Aorta (tissue), 5 donors: ENCODE data around the gene TMEM134. TPM values are rescaled to one million over a fixed set of nuclear protein-coding genes. Genes with fewer than 3 reads are reported as not detected.
"Not testable (repeated sequence)": the region's sequence is repeated elsewhere in the genome, so short reads cannot be mapped to it uniquely, and the experiment has no call there.

Experiments used
- ATAC-seq: fragments of 200-7000 bp; cut with Tn5 transposase; one replicate; pipeline ENCODE4 v1.9.1; 2022; ENCODE audit warnings: moderate library complexity; ENCODE audit not compliant: low FRiP score
- DNase-seq, 2 donors: peaks; one replicate each; pipeline ENCODE4 v3.0.0-alpha.2; 2020
- H3K27ac ChIP-seq, 2 donors: one replicate each; pipeline ENCODE4 v1.5.1; 2013; ENCODE audit warnings: low read length in 2 of 2, mild to moderate bottlenecking in 2 of 2, moderate library complexity in 2 of 2, control low read depth in 1 of 2, inconsistent platforms in 1 of 2, low read depth in 1 of 2
- H3K27me3 ChIP-seq, 2 donors: one replicate each; pipeline ENCODE4 v1.6.1; 2013; ENCODE audit warnings: control low read depth in 1 of 2, low read length in 1 of 2, mild to moderate bottlenecking in 1 of 2, moderate library complexity in 1 of 2; ENCODE audit not compliant: insufficient read depth in 2 of 2, control insufficient read depth in 1 of 2
- H3K36me3 ChIP-seq, 2 donors: one replicate each; pipeline ENCODE4 v1.6.1; 2013; ENCODE audit warnings: control low read depth in 1 of 2, low read length in 1 of 2, mild to moderate bottlenecking in 1 of 2; ENCODE audit not compliant: insufficient read depth in 2 of 2, control insufficient read depth in 1 of 2
- H3K4me1 ChIP-seq, 2 donors: one replicate each; pipeline ENCODE4 v1.6.1; 2013; ENCODE audit warnings: low read length in 2 of 2, control low read depth in 1 of 2, mild to moderate bottlenecking in 1 of 2, moderate library complexity in 1 of 2; ENCODE audit not compliant: insufficient read depth in 2 of 2, control insufficient read depth in 1 of 2
- H3K4me3 ChIP-seq, 2 donors: one replicate each; pipeline ENCODE4 v1.5.1; 2013; ENCODE audit warnings: low read length in 2 of 2, control low read depth in 1 of 2, mild to moderate bottlenecking in 1 of 2
- H3K9me3 ChIP-seq: one replicate; pipeline ENCODE4 v1.6.1; 2013; ENCODE audit warnings: mild to moderate bottlenecking, low read length; ENCODE audit not compliant: control insufficient read depth
- WGBS, 2 donors: extraction: QIAGEN DNeasy Blood & Tissue Kit; methylation state at CpG; one replicate each; pipeline ENCODE4 v1.1.7; 2013; 5-methylcytosine and 5-hydroxymethylcytosine counted together
- intact Hi-C, 2 donors: fragments of 100-400 bp; cut with DNase I; formaldehyde crosslinking; loops; one replicate each; pipeline versions ENCODE4 v1.14.2 to v1.15.0; 2022
- long read RNA-seq, 2 donors: library from polyadenylated mRNA; unstranded; transcript quantifications; one replicate each; pipeline ENCODE4 v2.0.0, GENCODE V29; 2020 to 2021
- polyA plus RNA-seq, 2 donors: library from polyadenylated mRNA; stranded (reverse); fragments of 200-250 nt; gene quantifications; one replicate each; pipeline ENCODE4 v1.2.3, GENCODE V29; 2013
- total RNA-seq, 2 donors: library from RNA; stranded (reverse); fragmentation: NEBNext Ultra II Directional; extraction: Animal tissue kit (Norgen Biotek cat#: 25700); gene quantifications; one replicate each; pipeline ENCODE4 v1.2.1, GENCODE V29; 2021
- donor health status: healthy with polysubstance abuse.
- donor health status: Bipolar disorder and iron deficiency.
- donor health status: DM: no; HTN: no; CAD: no.
- donor health status: DM: no; HTN: no; CAD: no.
- donor health status: DM: yes; HTN: yes; CAD: no.

The TMEM134 gene, protein sequence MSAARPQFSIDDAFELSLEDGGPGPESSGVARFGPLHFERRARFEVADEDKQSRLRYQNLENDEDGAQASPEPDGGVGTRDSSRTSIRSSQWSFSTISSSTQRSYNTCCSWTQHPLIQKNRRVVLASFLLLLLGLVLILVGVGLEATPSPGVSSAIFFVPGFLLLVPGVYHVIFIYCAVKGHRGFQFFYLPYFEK
- total RNA-seq (10 to 100 TPM; 34.1 to 37.6 TPM), polyA plus RNA-seq (10 to 100 TPM; 20.0 to 63.2 TPM)
- long read RNA-seq, donor 1, transcript TMEM134-201 (7 exons, 3,534 nt), result major isoform, 13 of 27 reads
- long read RNA-seq, donor 1, partial matches to known transcripts, result 1 of 27 reads
- long read RNA-seq, donor 1, other reads (novel, unspliced or antisense), result 9 of 27 reads
- long read RNA-seq, donor 2, transcript TMEM134-201 (7 exons, 3,534 nt), result major isoform, 14 of 30 reads
- long read RNA-seq, donor 2, partial matches to known transcripts, result 2 of 30 reads
- long read RNA-seq, donor 2, other reads (novel, unspliced or antisense), result 14 of 30 reads

DNA sequence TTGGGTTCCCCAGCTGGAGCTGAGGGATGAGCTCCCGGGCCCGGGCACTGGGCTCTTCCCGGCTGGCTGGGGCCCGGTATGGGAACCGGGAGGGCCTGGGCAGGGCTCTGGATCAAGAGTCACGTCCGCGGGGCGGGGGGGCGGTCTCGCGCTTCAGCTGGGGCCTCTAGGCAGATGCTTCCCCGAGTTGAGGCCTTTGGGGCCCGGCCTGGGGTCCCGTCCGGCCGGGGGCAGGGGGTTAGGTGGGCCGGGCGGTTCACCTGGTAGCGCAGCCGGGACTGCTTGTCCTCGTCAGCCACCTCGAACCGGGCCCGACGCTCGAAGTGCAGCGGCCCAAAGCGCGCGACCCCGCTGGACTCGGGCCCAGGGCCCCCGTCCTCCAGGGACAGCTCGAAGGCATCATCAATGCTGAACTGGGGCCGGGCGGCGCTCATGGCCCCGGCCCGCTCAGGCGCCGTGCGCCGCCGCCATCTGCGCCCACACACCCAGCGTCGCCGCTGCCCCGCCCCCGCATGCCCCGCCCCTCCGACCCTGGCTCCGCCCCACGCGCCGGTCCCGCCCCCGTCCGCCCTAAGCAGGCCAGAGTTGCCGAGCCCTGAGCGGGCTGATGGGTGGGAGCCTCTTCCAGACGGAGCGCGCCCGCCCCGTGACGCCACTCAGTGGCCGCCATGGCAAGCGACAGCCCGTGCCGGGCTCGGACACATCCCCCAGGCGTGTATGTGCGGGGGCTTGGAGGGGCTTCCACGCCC lies at the start of gene TMEM134:
TMEM134 (minus strand) TSS at position 493 of the 749 bp plus-strand sequence; CDS start at position 434, 59 bp downstream.
- H3K27me3 ChIP-seq, result no peaks in the 10 kb centered on the region
- no peaks in the 10 kb centered on the region for H3K9me3 ChIP-seq
- DNase-seq (peak; percentile 96 to 98), ATAC-seq (peak; percentile 95)
- H3K4me1 ChIP-seq, result no peaks in the 10 kb centered on the region
- H3K36me3 ChIP-seq, result no peaks in the 10 kb centered on the region
- peak within 1 kb of the TSS; percentile 29 to 46 for H3K27ac ChIP-seq
- H3K4me3 ChIP-seq, result peak within 1 kb of the TSS; percentile 74 to 90
- 1 to 2% methylated on average over 38 to 76 of the region's 76 CpGs for WGBS, 2 donors
- intact Hi-C loops, result loop anchor here (5.0 kb wide), 2 partner anchors 38 to 67 kb away; partner anchors contain the start of genes PPP1CA (in 2 of the 2), TBC1D10C (in 2 of the 2), CDK2AP2 (in 1 of the 2) and PITPNM1 (in 1 of the 2)

DNA sequence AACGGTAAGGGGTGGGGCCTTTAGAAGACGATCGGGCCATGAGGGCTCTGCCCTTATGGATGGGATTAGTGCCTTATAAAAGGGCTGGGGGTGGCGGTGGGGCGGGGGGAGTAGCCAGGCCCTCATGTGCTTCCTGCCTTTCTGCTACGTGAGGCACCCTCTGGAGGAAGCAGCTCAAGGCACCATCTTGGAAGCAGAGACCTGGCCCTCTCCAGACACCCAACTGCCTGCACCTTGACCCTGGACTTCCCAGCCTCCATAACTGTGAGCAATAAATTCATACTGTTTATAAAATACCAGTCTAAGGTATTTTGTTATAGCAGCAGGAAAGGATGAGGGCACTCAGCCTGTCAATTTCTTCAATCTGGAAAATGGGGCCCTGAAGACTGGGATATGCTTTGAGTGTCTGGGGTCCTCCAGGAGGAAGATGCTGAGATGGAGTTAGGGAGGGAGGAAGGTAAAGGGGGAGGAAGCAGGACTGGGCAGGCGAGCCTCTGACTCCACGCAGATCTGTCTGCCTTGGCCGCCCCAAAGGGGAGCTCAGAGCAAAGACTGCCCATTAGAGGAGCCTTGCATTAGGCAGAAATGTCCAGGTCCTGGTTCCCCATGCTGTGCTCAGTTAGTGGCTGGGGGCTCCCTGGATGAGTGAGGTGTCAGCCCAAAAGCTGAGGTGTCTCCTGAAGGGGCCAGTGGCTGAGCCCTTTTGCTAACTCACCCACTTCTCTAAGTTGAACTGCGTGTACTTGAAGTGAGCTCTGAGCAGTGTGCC lies 48.9 kb upstream of the TMEM134 start:
- H3K9me3 ChIP-seq, result no peaks in the 10 kb centered on the region
- 80 to 84% methylated on average over 10 of the region's 10 CpGs for WGBS, 2 donors
- ATAC-seq, result no peak
- H3K4me1 ChIP-seq, result no peaks in the 10 kb centered on the region
- no peak for DNase-seq
- H3K27ac ChIP-seq, result no peak overlapping the region
- intact Hi-C loops, result no loop called here
- H3K27me3 ChIP-seq, result no peaks in the 10 kb centered on the region
- H3K36me3 ChIP-seq, result no peaks in the 10 kb centered on the region
- no peak overlapping the region for H3K4me3 ChIP-seq

DNA sequence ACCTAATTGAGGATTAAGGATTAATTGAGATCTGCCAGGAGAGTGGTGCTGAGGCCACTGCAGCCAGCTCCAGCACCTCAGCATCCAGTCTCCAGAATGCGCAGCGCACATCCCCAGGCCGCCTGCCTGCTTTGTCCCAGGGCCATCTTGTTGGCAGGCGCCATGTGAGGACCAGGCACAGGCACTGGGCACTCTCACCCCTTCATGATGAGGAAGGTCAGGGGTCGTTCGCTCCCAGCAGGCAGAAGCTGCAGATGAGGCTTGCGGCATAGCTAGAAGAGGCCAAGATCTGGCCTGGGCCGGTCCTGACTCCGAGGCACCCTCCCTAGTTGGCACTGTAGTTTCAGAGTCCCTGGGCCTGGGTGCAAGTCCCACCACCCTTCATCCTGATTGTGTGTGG lies 47.8 kb upstream of the TMEM134 start:
- no peak for ATAC-seq
- intact Hi-C loops, result no loop called here
- no peaks in the 10 kb centered on the region for H3K36me3 ChIP-seq
- DNase-seq, result no peak
- WGBS, 2 donors, result 95% methylated on average over 9 of the region's 9 CpGs
- H3K27ac ChIP-seq, result no peak overlapping the region
- H3K4me3 ChIP-seq, result no peak overlapping the region
- H3K9me3 ChIP-seq, result no peaks in the 10 kb centered on the region
- H3K4me1 ChIP-seq, result no peaks in the 10 kb centered on the region
- no peaks in the 10 kb centered on the region for H3K27me3 ChIP-seq

DNA sequence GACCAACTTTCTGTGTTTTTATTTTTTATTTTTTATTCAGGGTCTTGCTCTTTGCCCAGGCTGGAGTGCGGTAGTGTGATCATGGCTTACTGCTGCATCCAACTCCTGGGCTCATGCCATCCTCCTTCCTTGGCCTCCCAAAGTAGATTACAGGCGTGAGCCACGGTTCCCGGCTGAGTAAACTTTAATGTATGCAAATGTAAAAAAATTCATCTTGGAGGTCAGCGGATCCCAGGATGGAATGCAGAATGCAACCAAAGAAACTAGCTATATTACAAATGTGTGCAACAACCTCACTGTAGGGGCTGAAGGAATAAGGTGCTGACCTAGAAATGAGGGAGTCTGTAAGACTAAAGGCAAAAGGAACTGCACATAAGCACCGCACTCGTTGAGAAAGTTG lies 45.1 kb upstream of the TMEM134 start:
- Histone ChIP-seq H3K27ac (no peak overlapping the region), H3K36me3 (no peaks in the 10 kb centered on the region), H3K9me3 (no peaks in the 10 kb centered on the region), H3K27me3 (no peaks in the 10 kb centered on the region), H3K4me1 (no peaks in the 10 kb centered on the region), H3K4me3 (no peak overlapping the region)
- DNase-seq (no peak), ATAC-seq (no peak)
- intact Hi-C loops, result no loop called here
- 48 to 50% methylated on average over 7 of the region's 7 CpGs for WGBS, 2 donors

DNA sequence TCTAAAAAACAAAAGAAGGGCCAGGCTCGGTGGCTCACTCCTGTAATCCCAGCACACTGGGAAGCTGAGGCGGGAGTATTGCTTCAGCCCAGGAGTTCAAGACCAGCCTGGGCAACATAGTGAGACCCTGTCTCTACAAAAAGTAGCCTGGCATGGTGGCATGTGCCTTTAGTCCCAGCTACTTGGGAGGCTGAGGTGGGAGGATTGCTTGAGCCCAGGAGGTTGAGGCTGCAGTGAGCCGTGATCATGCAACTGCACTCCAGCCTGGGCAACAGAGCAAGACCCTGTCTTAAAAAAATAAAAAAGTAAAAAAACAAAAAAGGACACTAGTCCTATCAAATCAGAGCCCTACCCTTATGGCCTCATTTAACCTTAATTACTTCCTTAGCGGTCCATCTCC lies 42.5 kb upstream of the TMEM134 start:
- ATAC-seq, H3K27me3 ChIP-seq, H3K9me3 ChIP-seq, H3K4me1 ChIP-seq, H3K27ac ChIP-seq, H3K4me3 ChIP-seq, DNase-seq, intact Hi-C loops, H3K36me3 ChIP-seq: not testable (repeated sequence)
- WGBS, 2 donors, result 82 to 85% methylated on average over 4 of the region's 4 CpGs

DNA sequence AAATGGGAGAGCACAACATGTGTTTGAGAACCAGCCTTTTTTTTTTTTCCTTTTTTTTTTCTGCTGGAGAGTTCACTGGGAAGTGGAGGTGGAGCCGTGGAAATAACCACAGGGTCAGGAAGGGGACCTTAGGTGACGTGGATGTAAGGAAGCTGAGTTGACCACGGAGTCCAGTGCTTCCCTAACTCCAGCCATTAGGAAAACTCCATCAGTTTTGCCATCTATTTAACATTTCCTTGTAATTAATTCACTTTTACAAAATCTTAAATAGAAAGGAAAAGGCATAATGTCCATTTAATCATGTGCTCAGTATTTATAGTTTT lies 40.9 kb upstream of the TMEM134 start:
- intact Hi-C loops, result no loop called here
- WGBS, 2 donors, result 64 to 67% methylated on average over 3 of the region's 3 CpGs

DNA sequence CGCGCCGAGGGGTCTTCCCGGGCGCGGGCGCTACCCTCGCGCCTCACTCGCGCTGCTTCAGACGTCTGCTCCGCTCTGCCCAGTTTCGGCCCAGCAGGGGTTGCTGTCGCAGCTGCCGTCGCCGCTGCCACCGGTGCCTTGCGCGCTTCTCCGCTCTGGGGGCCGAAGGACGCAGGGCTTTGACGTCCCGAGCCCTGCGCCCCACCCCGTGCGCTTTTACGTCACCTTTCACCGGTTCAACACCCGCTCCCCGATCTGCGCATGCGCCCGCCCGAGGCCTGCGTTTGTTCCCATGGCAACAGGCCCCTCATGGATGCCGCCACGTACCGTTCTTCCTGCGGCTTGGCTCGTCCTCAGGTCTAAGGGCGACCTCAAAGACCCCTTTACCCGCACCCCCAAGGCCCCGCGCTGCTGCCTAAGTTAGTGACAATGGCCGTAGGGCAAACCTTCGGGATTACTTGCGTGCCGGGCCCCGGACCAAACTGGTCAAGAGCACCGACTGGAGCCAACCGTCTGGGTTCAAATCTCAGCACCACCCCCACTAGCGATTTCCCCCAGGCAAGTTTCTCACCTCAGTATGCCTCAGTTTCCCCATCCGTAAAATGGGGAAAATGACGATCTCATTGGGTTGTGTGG lies 39.6 kb upstream of the TMEM134 start:
- Histone ChIP-seq H3K4me3 (peak overlapping the region; percentile 59 to 62), H3K4me1 (no peaks in the 10 kb centered on the region)

More for the DNA sequence above, 40.9 kb upstream of the TMEM134 start:
- no peak for ATAC-seq
- H3K4me1 ChIP-seq, result no peaks in the 10 kb centered on the region
- DNase-seq, result no peak
- H3K36me3 ChIP-seq, result no peaks in the 10 kb centered on the region
- no peak overlapping the region for H3K4me3 ChIP-seq
- H3K9me3 ChIP-seq, result no peaks in the 10 kb centered on the region
- no peak overlapping the region for H3K27ac ChIP-seq
- H3K27me3 ChIP-seq, result no peaks in the 10 kb centered on the region

More for the DNA sequence above, 39.6 kb upstream of the TMEM134 start:
- H3K9me3 ChIP-seq, result no peaks in the 10 kb centered on the region
- H3K36me3 ChIP-seq, result no peaks in the 10 kb centered on the region
- H3K27me3 ChIP-seq, result no peaks in the 10 kb centered on the region
- peak; percentile 82 for ATAC-seq
- H3K27ac ChIP-seq, result peak overlapping the region; percentile 65 to 96
- WGBS, 2 donors, result 0 to 1% methylated on average over 46 to 57 of the region's 57 CpGs
- intact Hi-C loops, result loop anchor here (5.0 to 10.0 kb wide), 6 partner anchors 41 to 156 kb away; partner anchors contain the start of genes GSTP1 (in 1 of the 2), POLD4 (in 1 of the 2), RAD9A (in 1 of the 2) and TMEM134 (in 1 of the 2)
- peak; percentile 99 to 100 for DNase-seq
